NCI-H1105 treated with DMSO at 0.1 percent for 48 hours (cell line): ENCODE data around the gene GSTM2.
"Not testable (repeated sequence)": the region's sequence is repeated elsewhere in the genome, so short reads cannot be mapped to it uniquely, and the experiment has no call there.

Experiments used
- DNase-seq: peaks from one replicate; lab custom pipeline; 2025; lab: John Stamatoyannopoulos, UW

Gene GSTM2

GRCh38 chr1:109677459-109677858, 9.6 kb downstream of the GSTM2 start:
- DNase-seq = no peak

DNA sequence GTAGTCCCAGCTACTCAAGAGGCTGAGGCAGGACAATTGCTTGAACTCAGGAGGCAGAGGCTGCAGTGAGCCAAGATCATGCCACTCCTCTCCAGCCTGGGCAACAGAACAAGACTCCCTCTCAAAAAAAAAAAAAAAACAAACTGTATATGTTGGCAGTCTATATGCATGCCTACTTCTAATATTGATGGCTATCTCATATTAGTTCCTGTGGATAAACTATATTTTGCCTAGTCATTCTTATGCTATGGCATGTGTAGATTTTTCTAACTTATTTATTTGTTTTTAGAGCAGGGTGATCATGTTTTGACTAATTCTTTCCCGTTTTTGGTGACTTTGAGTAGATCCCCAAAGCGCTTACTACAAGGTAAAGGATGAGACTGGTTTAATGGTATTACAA, 10.8 kb downstream of the GSTM2 start:
- DNase-seq = not testable (repeated sequence)

DNA sequence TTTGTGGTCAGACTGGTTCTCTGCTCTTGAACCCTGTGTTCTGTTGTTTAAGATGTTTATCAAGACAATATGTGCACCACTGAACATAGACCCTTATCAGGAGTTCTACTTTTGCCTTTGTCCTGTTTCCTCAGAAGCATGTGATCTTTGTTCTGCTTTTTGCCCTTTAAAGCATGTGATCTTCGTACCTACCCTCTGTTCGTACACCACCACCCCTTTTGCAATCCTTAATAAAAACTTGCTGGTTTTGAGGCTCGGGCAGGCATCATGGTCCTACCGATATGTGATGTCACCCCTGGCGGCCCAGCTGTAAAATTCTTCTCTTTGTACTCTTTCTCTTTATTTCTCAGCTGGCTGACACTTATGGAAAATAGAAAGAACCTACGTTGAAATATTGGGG, 16.9 kb downstream of the GSTM2 start:
- not testable (repeated sequence) for DNase-seq

DNA sequence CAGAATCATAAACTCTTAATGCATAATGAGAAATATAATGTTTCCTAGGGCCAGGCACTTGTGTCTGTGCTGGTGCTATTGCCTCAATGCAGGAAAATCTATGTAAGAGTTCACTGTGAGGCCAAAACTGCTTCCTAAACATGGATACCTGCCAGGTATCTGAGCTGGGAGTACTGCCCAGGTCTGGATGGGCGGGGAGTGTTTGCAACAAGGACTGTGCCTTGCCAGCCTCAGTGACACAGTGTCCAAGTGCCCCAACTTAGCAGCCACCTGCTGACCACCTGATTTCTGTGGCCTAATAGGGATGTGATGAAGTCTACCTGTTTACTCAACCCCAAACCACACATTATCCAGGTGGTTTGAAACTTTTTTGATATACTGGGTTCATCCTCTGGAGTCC, 17.5 kb downstream of the GSTM2 start:
- DNase-seq = not testable (repeated sequence)

- DNase-seq = not testable (repeated sequence)
Observed at GRCh38 chr1:109685890-109686289, 18.0 kb downstream of the GSTM2 start.

- DNase-seq = not testable (repeated sequence)
Observed at GRCh38 chr1:109687109-109687508, 19.3 kb downstream of the GSTM2 start.

DNA sequence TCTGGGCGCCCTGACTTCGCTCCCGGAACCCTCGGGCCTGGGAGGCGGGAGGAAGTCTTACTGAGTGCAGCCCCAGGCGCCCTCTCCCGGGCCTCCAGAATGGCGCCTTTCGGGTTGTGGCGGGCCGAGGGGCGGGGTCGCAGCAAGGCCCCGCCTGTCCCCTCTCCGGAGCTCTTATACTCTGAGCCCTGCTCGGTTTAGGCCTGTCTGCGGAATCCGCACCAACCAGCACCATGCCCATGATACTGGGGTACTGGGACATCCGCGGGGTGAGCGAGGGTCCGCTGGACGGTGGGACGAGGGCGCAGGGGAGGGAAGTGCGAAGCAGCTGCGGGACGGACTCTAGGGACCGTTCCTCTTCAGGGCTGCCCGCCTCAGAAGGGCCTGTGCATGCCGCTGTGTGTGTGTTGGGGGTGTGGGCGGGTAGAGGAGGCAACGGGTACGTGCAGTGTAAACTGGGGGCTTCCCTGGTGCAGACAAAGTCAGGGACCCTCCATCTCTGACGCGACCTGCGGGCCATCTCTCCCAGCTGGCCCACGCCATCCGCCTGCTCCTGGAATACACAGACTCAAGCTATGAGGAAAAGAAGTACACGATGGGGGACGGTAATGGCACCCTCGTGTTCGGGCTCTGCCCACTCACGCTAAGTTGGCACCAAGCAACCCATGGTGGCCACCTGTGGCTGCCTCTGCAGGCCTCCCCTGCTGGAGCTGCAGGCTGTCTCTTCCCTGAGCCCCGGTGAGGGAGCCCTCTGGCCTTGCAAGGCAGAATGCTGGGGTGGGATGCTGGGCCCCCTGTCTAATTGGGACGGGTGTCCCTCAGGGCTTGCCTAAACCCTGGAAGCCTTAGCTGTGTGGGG, 20.0 kb downstream of the GSTM2 start, which contains the start of gene GSTM1:
Gene GSTM1, plus strand, starts transcription at position 177 of the 859 bp plus-strand sequence. Its CDS starts 57 bp downstream, at position 234.
- DNase-seq = no peak

- DNase-seq = no peak
Observed at GRCh38 chr1:109689844-109690405, 22.1 kb downstream of the GSTM2 start.

GRCh38 chr1:109691759-109692158, 23.9 kb downstream of the GSTM2 start:
- DNase-seq = no peak

- not testable (repeated sequence) for DNase-seq
Observed at GRCh38 chr1:109694400-109694799, 26.5 kb downstream of the GSTM2 start.

GRCh38 chr1:109695138-109695537, 27.3 kb downstream of the GSTM2 start:
- not testable (repeated sequence) for DNase-seq

DNA sequence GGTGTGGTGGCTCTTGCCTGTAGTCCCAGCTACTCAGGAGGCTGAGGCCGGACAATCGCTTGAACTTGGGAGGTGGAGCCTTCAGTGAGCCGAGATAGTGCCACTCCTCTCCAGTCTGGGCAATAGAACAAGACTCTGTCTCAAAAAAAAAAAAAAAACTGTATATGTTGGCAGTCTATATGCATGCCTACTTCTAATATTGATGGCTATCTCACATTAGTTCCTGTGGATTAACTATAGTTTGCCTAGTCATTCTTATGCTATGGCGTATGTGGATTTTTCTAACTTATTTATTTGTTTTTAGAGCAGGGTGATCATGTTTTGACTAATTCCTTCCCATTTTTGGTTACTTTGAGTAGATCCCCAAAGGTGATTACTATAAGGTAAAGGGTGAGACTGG, 29.2 kb downstream of the GSTM2 start:
- no peak for DNase-seq

- DNase-seq = not testable (repeated sequence)
Observed at GRCh38 chr1:109697861-109698260, 30.0 kb downstream of the GSTM2 start.

DNA sequence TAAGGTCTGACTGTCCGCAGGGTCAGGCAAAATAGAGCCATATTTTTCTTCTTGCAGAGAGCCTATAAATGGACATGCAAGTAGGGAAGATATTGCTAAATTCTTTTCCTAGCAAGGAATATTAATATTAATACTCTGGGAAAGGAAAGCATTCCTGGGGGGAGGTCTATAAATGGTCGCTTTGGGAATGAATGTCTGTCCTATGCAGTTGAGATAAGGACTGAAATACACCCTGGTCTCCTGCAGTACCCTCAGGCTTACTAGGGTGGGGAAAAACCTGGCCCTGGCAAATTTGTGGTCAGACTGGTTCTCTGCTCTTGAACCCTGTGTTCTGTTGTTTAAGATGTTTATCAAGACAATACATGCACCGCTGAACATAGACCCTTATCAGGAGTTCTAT, 35.1 kb downstream of the GSTM2 start:
- not testable (repeated sequence) for DNase-seq

GRCh38 chr1:109704173-109704572, 36.3 kb downstream of the GSTM2 start:
- DNase-seq = no peak

DNA sequence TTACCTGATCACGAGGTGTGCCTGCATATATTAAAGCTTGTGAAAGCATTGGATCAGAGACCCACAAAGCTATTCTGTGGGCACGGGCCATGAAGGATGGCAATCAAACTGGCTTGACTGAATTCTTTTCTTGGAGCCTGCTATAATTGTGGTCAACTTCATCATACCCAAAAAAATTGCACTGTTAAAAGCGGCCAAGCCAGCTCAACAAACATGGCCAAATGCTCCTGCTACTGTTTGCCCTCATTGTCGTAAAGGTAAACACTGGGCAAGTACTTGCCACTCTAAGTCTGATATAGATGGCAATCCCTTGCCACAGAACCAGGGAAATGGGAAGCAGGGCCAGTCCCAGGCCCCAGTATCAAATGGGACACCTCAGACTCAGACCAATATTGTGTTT, 37.6 kb downstream of the GSTM2 start:
- no peak for DNase-seq

DNA sequence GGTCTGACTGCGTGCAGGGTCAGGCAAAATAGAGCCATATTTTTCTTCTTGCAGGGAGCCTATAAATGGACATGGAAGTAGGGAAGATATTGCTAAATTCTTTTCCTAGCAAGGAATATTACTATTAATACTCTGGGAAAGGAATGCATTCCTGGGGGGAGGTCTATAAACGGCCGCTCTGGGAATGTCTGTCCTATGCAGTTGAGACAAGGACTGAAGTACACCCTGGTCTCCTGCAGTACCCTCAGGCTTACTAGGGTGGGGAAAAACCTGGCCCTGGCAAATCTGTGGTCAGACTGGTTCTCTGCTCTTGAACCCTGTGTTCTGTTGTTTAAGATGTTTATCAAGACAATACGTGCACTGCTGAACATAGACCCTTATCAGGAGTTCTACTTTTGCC, 41.1 kb downstream of the GSTM2 start:
- not testable (repeated sequence) for DNase-seq

DNA sequence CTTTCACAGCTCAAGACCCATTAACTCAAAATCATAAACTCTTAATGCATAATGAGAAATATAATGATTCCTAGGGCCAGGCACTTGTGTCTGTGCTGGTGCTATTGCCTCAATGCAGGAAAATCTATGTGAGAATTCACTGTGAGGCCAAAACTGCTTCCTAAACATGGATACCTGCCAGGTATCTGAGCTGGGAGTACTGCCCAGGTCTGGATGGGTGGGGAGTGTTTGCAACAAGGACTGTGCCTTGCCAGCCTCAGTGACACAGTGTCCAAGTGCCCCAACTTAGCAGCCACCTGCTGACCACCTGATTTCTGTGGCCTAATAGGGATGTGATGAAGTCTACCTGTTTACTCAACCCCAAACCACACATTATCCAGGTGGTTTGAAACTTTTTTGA, 42.0 kb downstream of the GSTM2 start:
- not testable (repeated sequence) for DNase-seq

- DNase-seq = not testable (repeated sequence)
Observed at GRCh38 chr1:109711593-109712320, 43.9 kb downstream of the GSTM2 start, which contains the start of gene GSTM5. Gene GSTM5, plus strand, starts transcription at chr1:109712251. Its CDS starts 62 bp downstream, at chr1:109712313.

DNA sequence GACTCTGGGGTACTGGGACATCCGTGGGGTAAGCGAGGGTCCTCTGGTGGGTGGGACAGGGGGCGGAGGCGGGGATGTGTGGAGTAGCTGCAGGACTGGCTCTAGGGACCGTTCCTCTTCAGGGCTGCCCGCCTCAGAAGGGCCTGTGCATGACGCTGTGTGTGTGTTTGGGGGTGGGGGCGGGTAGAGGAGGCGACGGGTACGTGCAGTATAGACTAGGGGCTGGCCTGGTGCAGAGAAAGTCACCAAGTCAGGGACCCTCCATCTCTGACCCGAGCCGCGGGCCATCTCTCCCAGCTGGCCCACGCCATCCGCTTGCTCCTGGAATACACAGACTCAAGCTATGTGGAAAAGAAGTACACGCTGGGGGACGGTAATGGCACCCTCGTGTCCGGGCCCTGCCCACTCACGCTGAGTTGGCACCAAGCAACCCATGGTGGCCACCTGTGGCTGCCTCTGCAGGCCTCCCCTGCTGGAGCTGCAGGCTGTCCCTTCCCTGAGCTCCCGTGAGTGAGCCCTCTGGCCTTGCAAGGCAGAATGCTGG, 44.5 kb downstream of the GSTM2 start:
- no peak for DNase-seq

- no peak for DNase-seq
Observed at GRCh38 chr1:109713636-109714035, 45.8 kb downstream of the GSTM2 start.

DNA sequence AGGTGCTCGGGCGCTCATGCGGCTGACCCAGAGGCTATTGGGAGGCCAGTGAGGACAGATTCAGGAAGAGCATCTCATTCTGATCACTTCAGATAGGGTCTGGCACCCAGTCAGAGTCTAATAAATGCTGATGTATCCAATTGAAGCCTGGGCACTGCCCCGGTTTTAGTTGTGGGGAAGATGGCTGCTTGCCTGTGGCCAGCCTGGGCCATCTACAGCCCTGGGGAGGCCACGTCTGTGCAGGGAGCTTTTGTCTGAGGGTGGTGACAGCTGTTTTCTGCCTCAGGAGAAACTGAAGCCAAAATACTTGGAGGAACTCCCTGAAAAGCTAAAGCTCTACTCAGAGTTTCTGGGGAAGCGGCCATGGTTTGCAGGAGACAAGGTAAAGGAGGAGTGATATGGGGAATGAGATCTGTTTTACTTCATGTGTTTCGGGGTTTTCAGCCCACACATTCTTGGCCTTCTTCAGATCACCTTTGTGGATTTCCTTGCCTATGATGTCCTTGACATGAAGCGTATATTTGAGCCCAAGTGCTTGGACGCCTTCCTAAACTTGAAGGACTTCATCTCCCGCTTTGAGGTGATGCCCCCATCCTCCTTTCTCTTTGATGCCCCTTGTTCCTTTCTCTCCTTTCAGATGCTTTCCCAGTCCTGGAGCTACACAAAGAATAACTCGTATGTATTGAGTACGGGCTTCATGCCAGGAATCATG, 47.0 kb downstream of the GSTM2 start:
- DNase-seq = no peak
